PC-9 (cell line): ENCODE measurements around the gene PADI3. TPM values are rescaled to one million over a fixed set of nuclear protein-coding genes. Genes with fewer than 3 reads are reported as not detected.
A peak's percentile ranks its signal among the peaks of the same experiment; 100 is the strongest.

ENCODE experiments used
- BruUV-seq: library from RNA; stranded (reverse); fragments of 400-500 nt; replicated peaks from 2 replicates; lab custom pipeline; 2021; lab: Mats Ljungman, UMichigan
- CTCF ChIA-PET: fragments of 300-600 bp; sonication (Branson Sonifier 250); formaldehyde crosslinking; loops from one replicate; lab custom pipeline; 2022; ENCODE audit warnings: antibody characterized with exemption; lab: Charles Lee
- POLR2A ChIA-PET: fragments of 300-600 bp; sonication (Branson Sonifier 250); formaldehyde crosslinking; loops from one replicate; lab custom pipeline; 2022; ENCODE audit warnings: antibody characterized with exemption; ENCODE audit not compliant: unreplicated experiment; lab: Charles Lee
- DNase-seq, 2 experiments: peaks; one replicate each; pipeline versions ENCODE4 v3.0.0 to v3.0.0-alpha.2; 2015 to 2022; ENCODE audit warnings: mixed read lengths in 1 of 2
- H2AFZ ChIP-seq: fragments of 200-600 bp; sonication (generic); 2 replicates; pipeline ENCODE4 v1.8.1; 2017; ENCODE audit warnings: antibody characterized with exemption
- H3F3A ChIP-seq: fragments of 200-600 bp; sonication (generic); 2 replicates; pipeline ENCODE4 v1.8.1; 2017; ENCODE audit warnings: antibody characterized with exemption, mild to moderate bottlenecking, low read depth; ENCODE audit not compliant: insufficient read depth
- H3K27ac ChIP-seq: fragments of 200-600 bp; sonication (generic); 2 replicates; pipeline ENCODE4 v1.6.1; 2016; ENCODE audit warnings: mixed run types
- H3K27me3 ChIP-seq: fragments of 200-600 bp; sonication (generic); 2 replicates; pipeline ENCODE4 v1.6.1; 2016; ENCODE audit warnings: low read depth, mixed run types; ENCODE audit not compliant: insufficient read depth
- H3K36me3 ChIP-seq: fragments of 200-600 bp; sonication (generic); 2 replicates; pipeline ENCODE4 v1.6.1; 2016; ENCODE audit warnings: low read depth, mixed run types
- H3K4me1 ChIP-seq: fragments of 200-600 bp; sonication (generic); replicated peaks from 2 replicates; pipeline ENCODE4 v1.6.1; 2016; ENCODE audit warnings: mixed run types; ENCODE audit not compliant: insufficient read depth
- H3K4me2 ChIP-seq: fragments of 200-600 bp; sonication (generic); 2 replicates; pipeline ENCODE4 v1.6.1; 2017; ENCODE audit warnings: mixed run types
- H3K4me3 ChIP-seq: fragments of 200-600 bp; sonication (generic); 2 replicates; pipeline ENCODE4 v1.6.1; 2016; ENCODE audit warnings: mixed run types
- H3K79me2 ChIP-seq: fragments of 200-600 bp; sonication (generic); 2 replicates; pipeline ENCODE4 v1.6.1; 2017; ENCODE audit warnings: low read depth, mixed run types
- H3K9me2 ChIP-seq: fragments of 200-600 bp; sonication (generic); 2 replicates; pipeline ENCODE4 v1.8.1; 2017; ENCODE audit warnings: mild to moderate bottlenecking; ENCODE audit not compliant: insufficient read depth
- H3K9me3 ChIP-seq: fragments of 200-600 bp; sonication (generic); 2 replicates; pipeline ENCODE4 v1.8.1; 2016; ENCODE audit warnings: low read depth; ENCODE audit not compliant: insufficient read depth
- H4K20me1 ChIP-seq: fragments of 200-600 bp; sonication (generic); 2 replicates; pipeline ENCODE4 v1.8.1; 2017; ENCODE audit not compliant: insufficient read depth
- EZH2 ChIP-seq: fragments of 200-600 bp; sonication (generic); IDR thresholded peaks from 2 replicates; pipeline ENCODE4 v1.8.0; 2017; ENCODE audit warnings: antibody characterized with exemption, low read depth
- intact Hi-C: fragments of 100-400 bp; cut with micrococcal nuclease; formaldehyde crosslinking; loops from one replicate; pipeline ENCODE4 v1.10.0; 2022; ENCODE audit not compliant: unreplicated experiment
- total RNA-seq: library from RNA; stranded (reverse); gene quantifications from 2 replicates; pipeline ENCODE4 v1.2.3, GENCODE V29; 2021
- TF ChIP-seq, protein P1 (sequence below): fragments of 200-600 bp; sonication (generic); conservative IDR thresholded peaks from 2 replicates; pipeline ENCODE4 v1.6.1; 2017; ENCODE audit warnings: mixed run types, antibody characterized with exemption, mild to moderate bottlenecking, moderate library complexity

Gene PADI3
- total RNA-seq, 1 experiment from 2014 or later, result 5.0 TPM

DNA sequence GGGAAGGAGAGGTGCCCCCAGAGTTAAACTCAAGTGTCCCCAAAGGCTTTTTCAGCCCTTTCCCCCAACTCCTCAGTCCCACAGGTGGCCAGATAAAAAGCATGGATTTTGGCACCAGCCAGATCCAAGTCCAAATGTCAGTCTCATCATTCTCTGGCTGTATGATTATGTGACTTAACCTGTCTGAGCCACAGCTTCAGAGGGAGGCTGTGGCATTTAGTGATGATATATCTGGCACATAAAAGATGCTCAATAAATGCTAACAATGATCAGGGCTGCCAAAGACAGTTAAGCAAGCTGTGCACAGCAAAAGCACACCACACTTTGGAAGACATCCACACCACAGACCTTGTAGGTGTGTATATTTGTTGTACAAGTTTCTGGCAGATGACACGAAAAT lies 5.6 kb upstream of the PADI3 start:
- POLR2A ChIA-PET, result no interaction called here

DNA sequence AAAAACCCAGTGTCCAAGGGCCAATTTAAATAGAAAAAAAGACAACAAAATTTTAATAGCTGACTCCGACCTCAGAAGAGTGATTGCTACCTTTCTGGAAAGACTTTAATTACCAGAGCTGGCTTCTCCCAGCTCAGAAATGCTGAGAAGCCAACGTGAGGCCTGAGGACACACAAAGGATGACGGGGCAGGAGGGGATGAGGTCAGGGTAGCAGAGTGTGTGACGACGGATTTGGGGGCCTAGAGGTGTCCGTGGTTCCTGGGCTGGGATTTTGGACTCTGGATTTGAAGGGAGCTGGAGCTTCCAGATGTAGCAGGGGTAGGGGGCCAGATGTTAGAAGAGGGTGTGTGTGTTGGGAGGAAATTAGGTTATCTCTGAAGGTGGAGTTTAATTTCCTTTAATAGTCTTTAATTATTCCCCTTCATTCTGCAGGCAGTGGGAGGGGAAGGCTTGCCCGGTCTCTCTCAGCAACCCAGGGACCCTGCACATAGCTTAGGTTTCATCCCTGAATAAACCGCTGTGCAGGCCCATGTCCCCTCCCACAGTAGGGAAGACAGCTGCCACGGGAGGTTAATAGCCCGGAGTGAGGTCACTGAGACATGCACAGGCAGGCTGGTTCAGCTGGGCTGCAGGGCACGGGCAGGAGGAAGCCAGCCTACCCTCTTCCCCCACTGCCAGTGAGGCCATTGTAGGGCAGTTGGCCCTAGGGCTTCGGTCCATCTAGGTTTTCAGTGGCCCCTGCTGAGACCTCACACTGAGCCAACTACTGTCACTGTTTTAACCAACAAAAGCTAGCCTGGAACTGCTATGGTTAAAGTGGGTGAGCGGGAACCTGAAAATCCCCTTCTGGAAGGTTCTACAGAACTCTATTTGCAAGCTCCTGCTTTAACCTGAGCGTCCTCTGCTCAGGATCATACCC lies 3.8 kb upstream of the PADI3 start:
- Histone ChIP-seq H3K4me1 (peaks cover 42% of the 10 kb centered on the region), H3K36me3 (0 out of 2 replicates have a peak, but pooled peaks cover 7% of the 10 kb centered on the region), H3K27me3 (no peaks in the 10 kb centered on the region), H2AFZ (no peak overlapping the region), H3K9me2 (no peaks in the 10 kb centered on the region), H3K27ac (peak overlapping the region; percentile 56), H4K20me1 (no peaks in the 10 kb centered on the region), H3K4me3 (no peak overlapping the region), H3K9me3 (no peaks in the 10 kb centered on the region), H3K79me2 (no peaks in the 10 kb centered on the region), H3F3A (peaks cover 26% of the 10 kb centered on the region; the same call in 1 of the 2 replicates), H3K4me2 (peak overlapping the region; percentile 42)
- no TSS peak for BruUV-seq
- peak in 1 of 2 experiments; percentile 31 for DNase-seq
- POLR2A ChIA-PET, result interaction anchor here (0.6 kb wide), 1 partner anchor 131 kb away, joined by 5 read pairs; no protein-coding TSS in a partner anchor
- TF ChIP-seq, protein P1, sequence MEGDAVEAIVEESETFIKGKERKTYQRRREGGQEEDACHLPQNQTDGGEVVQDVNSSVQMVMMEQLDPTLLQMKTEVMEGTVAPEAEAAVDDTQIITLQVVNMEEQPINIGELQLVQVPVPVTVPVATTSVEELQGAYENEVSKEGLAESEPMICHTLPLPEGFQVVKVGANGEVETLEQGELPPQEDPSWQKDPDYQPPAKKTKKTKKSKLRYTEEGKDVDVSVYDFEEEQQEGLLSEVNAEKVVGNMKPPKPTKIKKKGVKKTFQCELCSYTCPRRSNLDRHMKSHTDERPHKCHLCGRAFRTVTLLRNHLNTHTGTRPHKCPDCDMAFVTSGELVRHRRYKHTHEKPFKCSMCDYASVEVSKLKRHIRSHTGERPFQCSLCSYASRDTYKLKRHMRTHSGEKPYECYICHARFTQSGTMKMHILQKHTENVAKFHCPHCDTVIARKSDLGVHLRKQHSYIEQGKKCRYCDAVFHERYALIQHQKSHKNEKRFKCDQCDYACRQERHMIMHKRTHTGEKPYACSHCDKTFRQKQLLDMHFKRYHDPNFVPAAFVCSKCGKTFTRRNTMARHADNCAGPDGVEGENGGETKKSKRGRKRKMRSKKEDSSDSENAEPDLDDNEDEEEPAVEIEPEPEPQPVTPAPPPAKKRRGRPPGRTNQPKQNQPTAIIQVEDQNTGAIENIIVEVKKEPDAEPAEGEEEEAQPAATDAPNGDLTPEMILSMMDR, result no peak
- TF ChIP-seq EZH2, result no peak
- CTCF ChIA-PET, result no interaction called here
- intact Hi-C loops, result no loop called here

More for the DNA sequence above, 5.6 kb upstream of the PADI3 start:
- 0 out of 2 replicates have a peak, but pooled peaks cover 7% of the 10 kb centered on the region for H3K36me3 ChIP-seq
- DNase-seq, result no peak
- H4K20me1 ChIP-seq, result no peaks in the 10 kb centered on the region
- TF ChIP-seq, protein P1, result no peak
- TF ChIP-seq EZH2, result no peak
- H3K79me2 ChIP-seq, result no peaks in the 10 kb centered on the region
- no peak overlapping the region for H3K4me2 ChIP-seq
- BruUV-seq, result no TSS peak
- CTCF ChIA-PET, result no interaction called here
- no peaks in the 10 kb centered on the region for H3K9me3 ChIP-seq
- peaks cover 34% of the 10 kb centered on the region for H3K4me1 ChIP-seq
- H3K27ac ChIP-seq, result no peak overlapping the region
- H3K4me3 ChIP-seq, result no peak overlapping the region
- intact Hi-C loops, result no loop called here
- H3K27me3 ChIP-seq, result no peaks in the 10 kb centered on the region
- no peaks in the 10 kb centered on the region for H3K9me2 ChIP-seq
- H3F3A ChIP-seq, result peaks cover 26% of the 10 kb centered on the region; the same call in 1 of the 2 replicates
- no peak overlapping the region for H2AFZ ChIP-seq

- Histone ChIP-seq H3K27me3 (no peaks in the 10 kb centered on the region), H3K9me2 (no peaks in the 10 kb centered on the region), H3F3A (peaks cover 28% of the 10 kb centered on the region), H3K36me3 (0 out of 2 replicates have a peak, but pooled peaks cover 7% of the 10 kb centered on the region), H3K4me1 (peaks cover 49% of the 10 kb centered on the region), H4K20me1 (no peaks in the 10 kb centered on the region), H3K9me3 (no peaks in the 10 kb centered on the region), H3K4me3 (no peak overlapping the region), H3K79me2 (no peaks in the 10 kb centered on the region), H3K4me2 (peak overlapping the region; percentile 42), H2AFZ (no peak overlapping the region), H3K27ac (peak overlapping the region; percentile 56)
- intact Hi-C loops, result no loop called here
- peak in 1 of 2 experiments; percentile 40 for DNase-seq
- no peak for TF ChIP-seq EZH2
- TF ChIP-seq, protein P1, result no peak
- CTCF ChIA-PET, result interaction anchor here (0.6 kb wide), 1 partner anchor 253 kb away, joined by 5 read pairs; no protein-coding TSS in a partner anchor
- no TSS peak for BruUV-seq
- POLR2A ChIA-PET, result no interaction called here
These were observed 3.0 kb upstream of the PADI3 start for GRCh38 chr1:17245816-17246325.
